Esophagus squamous epithelium (tissue), 5 donors: ENCODE results near the gene AP5S1. TPM values are rescaled to one million over a fixed set of nuclear protein-coding genes. Genes with fewer than 3 reads are reported as not detected.

Source experiments
- DNase-seq: peaks from one replicate; lab custom pipeline; 2025; lab: John Stamatoyannopoulos, UW
- H3K27ac ChIP-seq, 4 donors: fragments of 200-600 bp; sonication (generic); one replicate each; pipeline ENCODE4 v1.5.1; 2016 to 2019; ENCODE audit warnings: mild to moderate bottlenecking in 1 of 4
- H3K27me3 ChIP-seq, 4 donors: fragments of 200-600 bp; sonication (generic); 1 replicate in 3 of 4; 2 replicates in 1 of 4; pipeline versions ENCODE4 v1.5.1 to v1.6.0; 2017 to 2021; ENCODE audit warnings: antibody characterized with exemption in 1 of 4
- H3K36me3 ChIP-seq, 3 donors: fragments of 200-600 bp; sonication (generic); one replicate each; pipeline ENCODE4 v1.5.1; 2016 to 2019
- H3K4me1 ChIP-seq, 3 donors: fragments of 200-600 bp; sonication (generic); one replicate each; pipeline ENCODE4 v1.5.1; 2017 to 2019
- H3K4me3 ChIP-seq, 4 donors: fragments of 200-600 bp; sonication (generic); 1 replicate in 3 of 4; 2 replicates in 1 of 4; pipeline ENCODE4 v1.5.1; 2016 to 2019; ENCODE audit warnings: mild to moderate bottlenecking in 2 of 4, moderate library complexity in 1 of 4
- H3K9me3 ChIP-seq, 3 donors: fragments of 200-600 bp; sonication (generic); one replicate each; pipeline ENCODE4 v1.5.1; 2016 to 2019
- POLR2A ChIP-seq, 4 donors: fragments of 450-650 bp; IDR thresholded peaks; one replicate each; pipeline ENCODE4 v1.6.1; 2017; ENCODE audit warnings: antibody characterized with exemption in 4 of 4, mild to moderate bottlenecking in 4 of 4, moderate library complexity in 3 of 4
- WGBS, 2 donors: methylation state at CpG; one replicate each; pipeline ENCODE4 v1.1.5; 2018; 5-methylcytosine and 5-hydroxymethylcytosine counted together
- intact Hi-C: fragments of 100-400 bp; cut with DNase I; formaldehyde crosslinking; loops from one replicate; pipeline ENCODE4 v1.15.0; 2022
- total RNA-seq, 4 donors: library from RNA; depleted of rRNA; stranded (reverse); fragments of >200 nt; gene quantifications; one replicate each; pipeline ENCODE4 v1.1.0, GENCODE V29; 2016
- TF ChIP-seq, protein P1 (sequence below), 6 experiments: fragments of 450-650 bp in 4 of 6; fragments of 200-600 bp in 2 of 6; sonication (generic) in 2 of 6; IDR thresholded peaks; one replicate each; pipeline ENCODE4 v1.5.1; 2016 to 2019; ENCODE audit warnings: antibody characterized with exemption in 6 of 6, mild to moderate bottlenecking in 4 of 6, moderate library complexity in 4 of 6
- donor health status: DM: yes; HTN: yes; CAD: no.

AP5S1 gene
- total RNA-seq, 4 donors from 2014 or later: 5.8 to 12.8 (median 10.4) TPM

DNA sequence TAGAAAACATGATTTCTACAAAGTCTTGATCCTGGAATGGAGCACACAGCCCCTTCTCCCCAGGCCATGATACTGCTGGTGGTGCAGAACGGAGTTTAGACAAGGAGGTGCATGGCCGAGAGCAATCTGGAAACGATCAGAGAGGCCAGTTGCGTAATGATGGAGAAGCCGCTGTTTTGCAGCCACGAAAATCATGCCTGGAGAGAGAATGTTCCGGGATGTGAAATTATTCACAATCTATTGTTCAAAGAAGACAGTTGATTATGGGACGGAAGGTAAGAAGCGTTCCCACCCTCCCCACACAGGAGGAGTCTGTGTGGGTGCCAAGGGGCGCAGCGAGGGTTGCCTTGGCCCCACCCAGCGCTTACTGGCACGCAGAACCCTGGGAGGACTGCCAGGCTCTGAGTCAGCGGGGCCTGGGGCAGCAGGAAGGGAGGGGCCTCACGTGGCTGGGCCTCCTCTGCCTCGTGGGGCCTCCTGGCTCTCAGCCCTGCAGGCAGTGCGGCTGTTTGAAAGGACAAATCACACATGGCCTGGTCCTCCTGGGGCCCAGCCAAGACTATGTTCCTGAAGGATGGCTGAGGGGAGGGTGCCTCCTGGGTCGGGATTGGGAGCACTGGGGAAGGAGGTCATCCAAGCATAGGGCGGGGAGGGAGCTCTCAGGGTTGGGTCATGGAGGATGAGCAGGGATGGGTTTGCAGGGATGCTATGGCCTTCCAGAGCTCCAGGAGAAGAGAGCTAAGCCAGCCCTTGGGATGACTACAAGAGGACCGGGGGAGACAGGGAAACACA is 8.7 kb upstream of the AP5S1 start:
- peak; percentile 72 for DNase-seq
- WGBS, 2 donors: 4 to 8% methylated on average over 9 to 18 of the region's 20 CpGs
- no peaks in the 10 kb centered on the region for H3K9me3 ChIP-seq
- peak overlapping the region; percentile 78 to 95 (median 92) for H3K27ac ChIP-seq
- H3K36me3 ChIP-seq: no peaks in the 10 kb centered on the region
- H3K4me3 ChIP-seq: peak overlapping the region in 3 of 4 donors; percentile 33 to 64 (median 37)
- intact Hi-C loops: no loop called here
- TF ChIP-seq, protein P1, sequence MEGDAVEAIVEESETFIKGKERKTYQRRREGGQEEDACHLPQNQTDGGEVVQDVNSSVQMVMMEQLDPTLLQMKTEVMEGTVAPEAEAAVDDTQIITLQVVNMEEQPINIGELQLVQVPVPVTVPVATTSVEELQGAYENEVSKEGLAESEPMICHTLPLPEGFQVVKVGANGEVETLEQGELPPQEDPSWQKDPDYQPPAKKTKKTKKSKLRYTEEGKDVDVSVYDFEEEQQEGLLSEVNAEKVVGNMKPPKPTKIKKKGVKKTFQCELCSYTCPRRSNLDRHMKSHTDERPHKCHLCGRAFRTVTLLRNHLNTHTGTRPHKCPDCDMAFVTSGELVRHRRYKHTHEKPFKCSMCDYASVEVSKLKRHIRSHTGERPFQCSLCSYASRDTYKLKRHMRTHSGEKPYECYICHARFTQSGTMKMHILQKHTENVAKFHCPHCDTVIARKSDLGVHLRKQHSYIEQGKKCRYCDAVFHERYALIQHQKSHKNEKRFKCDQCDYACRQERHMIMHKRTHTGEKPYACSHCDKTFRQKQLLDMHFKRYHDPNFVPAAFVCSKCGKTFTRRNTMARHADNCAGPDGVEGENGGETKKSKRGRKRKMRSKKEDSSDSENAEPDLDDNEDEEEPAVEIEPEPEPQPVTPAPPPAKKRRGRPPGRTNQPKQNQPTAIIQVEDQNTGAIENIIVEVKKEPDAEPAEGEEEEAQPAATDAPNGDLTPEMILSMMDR (IDR thresholded peaks at IDR 0.05): no peak
- peak in 2 of 4 donors; percentile 68 to 72 for TF ChIP-seq POLR2A (IDR thresholded peaks at IDR 0.05)
- peaks cover 38 to 90% (median 50%) of the 10 kb centered on the region in 3 donors for H3K4me1 ChIP-seq
- no peaks in the 10 kb centered on the region for H3K27me3 ChIP-seq

DNA sequence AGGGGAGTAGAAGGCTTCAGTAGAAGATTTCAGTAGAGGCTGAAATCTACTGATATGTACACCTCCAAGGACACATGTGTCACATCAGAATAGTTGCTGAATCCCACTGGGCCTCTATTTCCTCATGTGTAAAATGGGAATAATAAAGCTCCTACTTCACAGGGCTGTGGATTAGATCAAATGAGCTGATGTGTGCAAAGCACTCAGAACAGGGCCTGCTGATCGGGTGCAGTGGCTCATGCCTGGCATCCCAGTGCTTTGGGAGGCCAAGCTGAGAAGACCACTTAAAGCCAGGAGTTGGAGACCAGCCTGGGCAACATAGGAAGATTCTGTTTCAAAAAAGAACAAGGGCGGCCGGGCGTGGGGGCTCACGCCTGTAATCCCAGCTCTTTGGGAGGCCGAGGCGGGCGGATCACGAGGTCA is 8.1 kb upstream of the AP5S1 start:
- WGBS, 2 donors: 85 to 95% methylated on average over 2 to 9 of the region's 9 CpGs
- no peaks in the 10 kb centered on the region for H3K36me3 ChIP-seq
- no peak for DNase-seq
- H3K4me1 ChIP-seq: peaks cover 32 to 84% (median 44%) of the 10 kb centered on the region in 3 donors
- H3K27me3 ChIP-seq: no peaks in the 10 kb centered on the region
- peak overlapping the region; percentile 78 to 95 (median 92) for H3K27ac ChIP-seq
- intact Hi-C loops: no loop called here
- H3K4me3 ChIP-seq: peak overlapping the region in 1 of 4 donors; percentile 64
- no peak for TF ChIP-seq POLR2A (IDR thresholded peaks at IDR 0.05)
- TF ChIP-seq, protein P1 (IDR thresholded peaks at IDR 0.05): peak in 1 of 6 experiments; percentile 5
- no peaks in the 10 kb centered on the region for H3K9me3 ChIP-seq

DNA sequence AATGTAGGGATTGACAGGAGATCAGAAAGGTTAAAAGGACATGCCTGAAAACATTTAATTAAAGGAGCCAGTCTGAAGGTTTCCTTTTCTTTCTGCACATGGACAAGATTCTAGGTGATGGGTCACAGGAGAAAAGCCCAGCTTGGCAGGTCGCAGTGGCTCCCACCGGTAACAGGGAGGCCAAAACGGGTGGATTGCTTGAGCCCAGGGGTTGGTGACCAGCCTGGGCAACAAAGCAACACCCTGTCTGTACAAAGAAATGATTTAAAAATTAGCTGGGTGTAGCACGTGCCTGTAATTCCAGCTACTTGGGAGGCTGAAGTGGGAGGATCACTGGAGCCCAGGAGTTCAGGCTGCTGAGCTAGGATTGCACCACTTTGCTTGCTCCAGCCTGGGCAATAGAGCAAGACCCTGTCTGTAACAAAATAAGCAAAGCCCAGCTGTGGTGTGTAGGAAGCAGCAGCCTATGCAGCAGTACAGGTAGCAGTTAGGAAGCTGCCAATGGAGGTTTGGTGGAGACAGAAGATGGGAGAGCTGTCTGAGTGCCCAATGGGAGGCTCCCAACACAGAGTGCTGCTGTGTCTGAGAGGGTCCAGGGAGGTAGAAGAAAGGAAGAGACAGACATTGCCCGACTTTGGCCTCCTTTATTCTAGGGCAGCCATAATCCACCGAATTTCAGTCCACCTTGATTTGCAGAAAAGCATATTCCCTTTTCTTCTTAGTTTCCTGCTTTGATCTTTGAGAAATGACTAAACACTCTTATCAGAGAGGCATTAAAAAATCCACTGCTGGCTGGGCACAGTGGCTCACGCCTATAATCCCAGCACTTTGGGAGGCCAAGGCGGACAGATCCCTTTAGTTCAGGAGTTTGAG is 7.1 kb upstream of the AP5S1 start:
- 60 to 62% methylated on average over 8 of the region's 8 CpGs for WGBS, 2 donors
- Histone ChIP-seq H3K27me3 (no peaks in the 10 kb centered on the region), H3K4me1 (peaks cover 24 to 77% (median 37%) of the 10 kb centered on the region in 3 donors), H3K4me3 (no peak overlapping the region), H3K9me3 (no peaks in the 10 kb centered on the region), H3K27ac (peak overlapping the region in 3 of 4 donors; percentile 91 to 95 (median 92)), H3K36me3 (no peaks in the 10 kb centered on the region)
- intact Hi-C loops: no loop called here
- no peak for TF ChIP-seq POLR2A (IDR thresholded peaks at IDR 0.05)
- TF ChIP-seq, protein P1 (IDR thresholded peaks at IDR 0.05): no peak
- no peak for DNase-seq

DNA sequence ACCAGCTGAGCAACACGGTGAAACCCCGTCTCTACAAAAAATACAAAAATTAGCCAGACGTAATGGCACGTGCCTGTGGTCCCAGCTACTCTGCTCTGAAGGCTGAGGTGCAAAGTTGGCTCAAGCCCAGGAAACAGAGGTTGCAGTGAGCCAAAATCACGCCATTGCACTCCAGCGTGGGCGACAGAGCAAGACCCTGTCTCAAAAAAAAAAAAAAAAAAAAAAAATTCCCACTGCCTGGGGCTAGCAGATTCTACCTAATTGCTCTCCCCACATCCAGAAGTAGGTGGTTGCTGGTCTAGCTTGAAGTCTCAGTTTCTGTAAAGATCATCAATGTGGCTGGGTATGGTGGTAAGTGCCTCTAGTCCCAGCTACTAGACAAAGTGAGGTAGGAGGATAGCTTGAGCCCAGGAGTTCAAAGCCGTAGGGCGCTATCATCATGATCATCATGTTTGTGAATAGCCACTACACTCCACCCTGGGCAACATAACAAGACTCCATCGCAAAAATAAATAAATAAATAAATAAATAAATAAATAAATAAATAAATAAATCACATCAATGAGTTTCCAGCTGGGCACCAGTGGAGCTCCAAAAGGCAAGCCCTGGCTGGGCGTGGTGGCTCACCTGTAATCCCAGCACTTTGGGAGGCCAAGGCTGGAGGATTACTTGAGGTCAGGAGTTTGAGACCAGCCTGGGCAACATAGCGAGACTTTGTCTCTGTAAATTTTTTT is 6.3 kb upstream of the AP5S1 start:
- Histone ChIP-seq H3K27ac (peak overlapping the region in 1 of 4 donors; percentile 91), H3K4me3 (no peak overlapping the region), H3K36me3 (no peaks in the 10 kb centered on the region), H3K9me3 (no peaks in the 10 kb centered on the region), H3K27me3 (no peaks in the 10 kb centered on the region), H3K4me1 (peaks cover 27 to 77% (median 42%) of the 10 kb centered on the region in 3 donors)
- intact Hi-C loops: no loop called here
- 83 to 89% methylated on average over 6 to 12 of the region's 12 CpGs for WGBS, 2 donors
- DNase-seq: no peak
- no peak for TF ChIP-seq POLR2A (IDR thresholded peaks at IDR 0.05)

DNA sequence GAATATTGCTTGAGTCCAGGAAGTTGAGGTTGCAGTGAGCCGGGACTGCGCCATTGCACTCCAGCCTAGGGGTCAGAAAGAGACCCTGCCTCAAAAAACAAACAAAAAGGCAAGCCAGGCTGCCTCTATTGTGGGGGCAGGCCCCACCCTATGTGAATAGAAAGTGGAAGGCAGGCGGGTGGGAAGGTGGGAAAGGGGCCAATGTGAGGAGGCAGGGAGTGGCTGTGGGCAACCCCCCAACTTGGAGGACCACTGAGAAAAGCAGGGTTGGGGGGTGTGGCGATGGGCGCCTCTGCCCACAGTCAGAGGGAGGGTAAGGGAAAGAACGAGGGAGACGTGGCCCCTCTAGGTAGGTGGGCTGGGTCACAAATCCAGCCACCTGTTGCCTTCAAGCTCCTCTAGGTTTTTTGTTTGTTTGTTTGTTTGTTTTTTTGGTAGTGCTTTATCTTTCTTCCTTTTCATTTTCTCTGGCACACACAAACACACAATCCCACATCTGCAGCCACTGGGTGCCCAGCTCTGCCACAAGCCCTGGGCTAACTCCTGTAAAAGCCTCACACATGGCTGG is 5.3 kb upstream of the AP5S1 start:
- no peaks in the 10 kb centered on the region for H3K36me3 ChIP-seq
- DNase-seq: no peak
- intact Hi-C loops: no loop called here
- H3K9me3 ChIP-seq: no peaks in the 10 kb centered on the region
- H3K27me3 ChIP-seq: no peaks in the 10 kb centered on the region
- H3K4me3 ChIP-seq: no peak overlapping the region
- H3K27ac ChIP-seq: no peak overlapping the region
- H3K4me1 ChIP-seq: peaks cover 33 to 81% (median 45%) of the 10 kb centered on the region in 3 donors
- 82 to 84% methylated on average over 5 to 7 of the region's 7 CpGs for WGBS, 2 donors
- no peak for TF ChIP-seq POLR2A (IDR thresholded peaks at IDR 0.05)
